GM19467 (cell line): ENCODE measurements around the gene MARK2.

Source experiments
- ATAC-seq: cut with Tn5 transposase; IDR thresholded peaks from one replicate; pipeline ENCODE4 v1.9.1; 2021; ENCODE audit warnings: mild to moderate bottlenecking, moderate library complexity; ENCODE audit not compliant: unreplicated experiment

The MARK2 gene

DNA sequence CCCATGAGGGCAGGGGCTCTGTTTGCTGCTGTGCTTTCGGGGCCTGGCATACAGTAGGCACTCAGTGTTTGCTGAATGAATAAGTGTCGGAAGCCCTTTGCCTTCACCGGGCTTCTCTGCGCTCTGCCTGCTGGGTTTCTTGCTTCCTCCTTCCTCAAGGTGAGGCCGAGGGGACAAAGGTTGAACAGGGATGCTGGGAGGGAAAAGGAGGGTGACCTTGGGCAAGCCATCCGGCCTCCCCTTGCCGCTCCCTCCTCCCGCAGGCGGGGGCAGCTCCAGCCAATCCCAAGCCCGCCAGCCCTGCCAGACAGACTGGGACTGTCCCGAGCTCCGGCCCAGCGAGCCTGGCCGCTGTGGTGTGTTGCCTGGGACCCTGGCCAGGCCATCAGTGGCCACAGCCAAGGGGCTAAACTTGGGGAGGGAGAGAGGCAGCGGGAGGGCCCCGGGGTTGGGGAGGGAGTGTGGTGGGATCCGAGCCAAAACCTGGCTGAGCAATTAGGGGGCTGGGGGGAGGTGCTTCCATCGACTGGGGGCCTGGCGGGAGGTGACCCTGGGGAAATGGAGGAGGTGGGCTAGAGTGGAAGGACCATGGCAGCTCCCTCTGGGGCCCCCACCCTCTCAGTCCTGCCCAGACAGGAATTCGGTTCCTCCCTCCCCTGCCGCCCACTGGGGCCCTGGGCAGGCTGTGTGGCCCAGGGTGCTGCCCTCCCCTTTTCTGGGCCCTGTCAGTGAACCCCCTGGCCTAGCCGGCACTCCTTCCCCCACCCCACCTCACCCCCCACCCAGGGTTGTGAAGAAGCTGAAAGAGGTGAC, 81.4 kb downstream of the MARK2 start:
- no peak for ATAC-seq

DNA sequence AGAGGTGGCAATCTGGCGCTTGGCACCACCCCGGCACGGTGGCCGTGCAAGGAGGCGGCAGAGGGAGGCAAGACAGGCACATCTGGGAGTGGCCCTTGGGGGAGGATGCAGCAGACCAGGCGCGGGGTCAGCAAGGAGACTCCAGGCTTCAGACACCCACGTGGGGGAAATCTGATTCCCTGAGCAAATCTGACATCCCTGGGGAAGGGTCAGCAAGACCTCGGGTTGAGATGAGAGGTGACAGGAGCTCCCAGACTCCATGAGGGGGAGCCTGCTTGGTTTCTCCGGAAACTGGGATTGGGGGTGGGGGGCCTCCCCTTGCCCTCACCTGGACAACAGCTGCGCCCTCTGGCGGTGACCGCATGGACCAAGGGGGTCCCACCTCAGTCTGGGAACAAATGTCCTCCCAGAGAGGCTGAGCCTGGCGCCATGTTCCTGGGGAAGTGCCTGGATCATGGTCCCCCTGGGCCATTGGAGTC, 82.1 kb downstream of the MARK2 start:
- no peak for ATAC-seq

DNA sequence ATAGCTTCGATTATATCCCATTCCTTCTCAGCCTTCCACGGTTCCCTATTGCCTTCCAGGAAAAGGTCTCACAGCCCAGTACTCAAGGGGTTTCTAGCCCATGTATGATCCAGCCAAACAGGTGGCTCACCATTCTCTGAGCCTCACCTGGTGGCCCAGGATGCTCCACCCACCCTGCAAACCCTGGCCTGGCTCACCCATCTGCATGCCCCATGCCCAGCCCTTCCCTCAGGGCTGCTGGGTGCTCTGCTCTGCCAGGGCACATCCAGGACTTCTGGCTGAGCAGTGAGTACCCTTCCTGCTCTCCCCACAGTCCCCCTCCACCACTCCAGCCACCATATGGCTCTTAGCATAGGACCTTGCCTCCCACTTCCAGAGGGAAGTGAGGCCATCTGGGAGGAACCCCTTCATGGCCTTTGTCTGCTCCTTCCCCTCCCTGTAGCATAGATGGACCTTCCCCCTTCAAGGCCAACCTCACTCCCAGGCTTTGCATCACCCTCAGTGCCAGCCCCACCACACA, 83.8 kb downstream of the MARK2 start:
- ATAC-seq, result no peak

DNA sequence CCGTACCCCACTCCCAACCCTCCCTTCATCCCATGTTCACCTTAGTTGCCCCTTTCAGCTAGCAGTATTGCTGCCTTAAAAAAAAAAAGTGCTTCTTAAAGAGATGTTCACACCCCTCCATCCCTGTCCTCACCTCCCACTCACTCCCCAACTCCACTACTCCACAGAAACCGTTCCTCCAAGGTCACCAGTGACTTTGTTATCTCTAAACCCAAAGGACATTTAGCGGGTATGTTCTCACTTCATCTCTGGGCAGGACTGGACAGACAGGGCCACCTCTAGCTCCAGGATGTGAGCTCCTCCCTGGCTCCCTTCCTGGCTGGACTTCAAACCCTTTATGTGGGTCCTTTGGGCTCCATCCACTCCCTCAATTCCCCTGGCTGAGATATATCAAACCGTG, 84.4 kb downstream of the MARK2 start:
- ATAC-seq, result no peak

DNA sequence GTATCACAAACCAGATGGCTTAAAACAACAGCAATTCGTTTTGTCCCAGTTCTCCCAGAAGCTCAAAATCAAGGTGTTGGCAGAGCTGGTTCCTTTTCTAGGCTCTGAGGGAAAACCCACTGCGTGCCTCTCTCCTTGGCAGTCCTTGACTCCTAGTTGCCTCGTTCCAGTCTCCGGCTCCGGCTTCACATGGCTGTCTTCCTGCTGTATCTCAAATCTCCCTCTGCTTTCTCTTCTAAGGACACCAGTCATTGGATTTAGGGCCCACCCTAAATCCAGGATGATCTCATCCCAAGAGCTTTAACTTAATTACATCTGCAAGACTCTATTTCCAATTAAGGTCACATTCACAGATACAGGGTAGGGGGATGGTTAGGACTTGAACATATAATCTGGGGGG, 90.7 kb downstream of the MARK2 start:
- no peak for ATAC-seq

DNA sequence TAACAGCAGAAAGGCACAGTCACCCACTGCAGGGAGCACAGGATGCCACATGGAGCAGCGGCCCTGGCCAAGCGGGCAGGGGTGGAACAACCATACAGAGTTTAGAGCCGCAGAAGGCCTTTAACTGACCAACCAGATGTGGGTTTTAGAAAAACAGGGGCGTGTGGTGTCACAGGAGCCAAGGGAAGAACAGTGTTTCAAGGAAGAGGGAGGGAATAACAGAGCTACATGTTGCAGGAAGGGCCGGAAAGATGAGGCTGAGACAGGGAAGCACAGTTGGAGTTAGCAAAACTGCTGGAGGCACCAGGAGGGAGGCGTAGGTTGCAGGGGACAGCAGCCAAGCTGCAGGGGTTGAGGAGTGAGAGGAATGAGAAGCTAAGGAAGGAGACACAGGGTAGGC, 92.1 kb downstream of the MARK2 start:
- ATAC-seq, result no peak

DNA sequence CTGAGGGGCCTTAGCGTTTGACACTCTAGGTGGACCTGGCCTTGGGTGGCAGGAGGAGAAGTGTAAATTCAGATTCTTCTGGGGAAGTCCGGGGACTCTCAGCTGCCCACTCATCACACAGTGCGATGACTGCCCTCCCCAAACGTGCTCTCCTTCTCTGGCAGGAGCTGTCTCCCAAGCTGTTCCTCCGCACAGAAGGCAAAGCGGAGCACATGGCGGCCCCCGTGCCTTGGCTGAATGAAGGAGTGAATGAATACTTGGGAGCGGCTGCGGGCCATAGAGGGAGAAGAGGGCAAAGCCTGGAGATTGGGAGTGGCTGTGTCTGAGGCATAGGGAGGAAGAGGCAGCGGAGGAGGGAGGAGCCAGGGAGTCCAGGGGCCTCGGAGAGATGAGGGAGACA, 93.0 kb downstream of the MARK2 start:
- ATAC-seq, result no peak

DNA sequence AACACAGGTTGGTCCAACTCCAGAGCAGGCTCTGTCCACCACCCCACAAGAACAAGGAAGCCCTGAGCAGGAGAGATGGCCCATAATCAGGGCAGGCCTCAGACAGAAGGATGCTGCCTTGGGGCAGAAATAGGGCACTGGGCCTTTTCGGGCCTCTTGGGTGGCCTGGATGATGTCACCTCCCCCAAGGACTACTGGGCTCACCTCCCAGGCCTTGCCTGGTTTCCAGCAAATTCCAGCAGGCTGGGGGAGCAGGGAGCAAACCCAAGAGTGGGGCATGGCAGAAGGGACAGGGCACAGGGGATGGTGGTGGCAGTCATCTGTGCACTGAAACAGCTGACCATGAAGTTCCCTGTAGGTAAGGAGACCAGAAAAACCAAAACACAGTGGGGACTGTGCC, 94.5 kb downstream of the MARK2 start:
- no peak for ATAC-seq

DNA sequence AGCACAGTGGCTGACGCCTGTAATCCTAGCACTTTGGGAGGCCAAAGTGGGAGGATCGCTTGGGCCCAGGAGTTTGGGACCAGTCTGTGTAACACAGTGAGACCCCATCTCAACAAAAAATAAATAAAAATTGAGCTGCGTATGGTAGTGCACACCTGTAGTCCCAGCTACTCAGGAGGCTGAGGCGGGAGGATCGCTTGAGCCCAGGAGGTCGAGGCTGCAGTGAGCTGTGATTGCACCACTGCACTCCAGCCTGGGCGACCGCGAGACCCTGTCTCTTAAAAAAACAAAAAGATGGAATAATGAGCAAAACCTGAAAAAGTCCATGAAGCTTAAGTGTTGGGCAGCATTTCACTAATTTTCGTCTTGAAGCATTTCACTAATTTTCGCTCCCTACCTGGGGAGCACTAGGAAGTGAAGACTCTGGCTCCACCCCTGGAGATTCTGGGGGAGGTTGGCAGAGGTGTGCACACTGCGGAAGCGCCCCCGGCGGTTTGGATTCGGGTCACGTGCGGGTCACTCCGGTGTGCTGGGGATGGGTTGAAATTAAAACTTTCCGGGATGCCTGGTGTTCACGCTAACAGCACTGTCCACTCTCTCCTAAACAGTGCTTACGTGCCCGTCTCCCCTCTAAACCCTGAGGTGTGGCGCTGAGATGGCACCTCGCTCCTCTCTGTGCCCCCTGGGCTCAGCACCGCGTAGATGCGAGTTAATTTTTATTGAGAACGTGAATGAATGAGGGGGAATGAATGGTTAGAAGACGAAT, 99.0 kb downstream of the MARK2 start:
- peak; percentile 22 for ATAC-seq

DNA sequence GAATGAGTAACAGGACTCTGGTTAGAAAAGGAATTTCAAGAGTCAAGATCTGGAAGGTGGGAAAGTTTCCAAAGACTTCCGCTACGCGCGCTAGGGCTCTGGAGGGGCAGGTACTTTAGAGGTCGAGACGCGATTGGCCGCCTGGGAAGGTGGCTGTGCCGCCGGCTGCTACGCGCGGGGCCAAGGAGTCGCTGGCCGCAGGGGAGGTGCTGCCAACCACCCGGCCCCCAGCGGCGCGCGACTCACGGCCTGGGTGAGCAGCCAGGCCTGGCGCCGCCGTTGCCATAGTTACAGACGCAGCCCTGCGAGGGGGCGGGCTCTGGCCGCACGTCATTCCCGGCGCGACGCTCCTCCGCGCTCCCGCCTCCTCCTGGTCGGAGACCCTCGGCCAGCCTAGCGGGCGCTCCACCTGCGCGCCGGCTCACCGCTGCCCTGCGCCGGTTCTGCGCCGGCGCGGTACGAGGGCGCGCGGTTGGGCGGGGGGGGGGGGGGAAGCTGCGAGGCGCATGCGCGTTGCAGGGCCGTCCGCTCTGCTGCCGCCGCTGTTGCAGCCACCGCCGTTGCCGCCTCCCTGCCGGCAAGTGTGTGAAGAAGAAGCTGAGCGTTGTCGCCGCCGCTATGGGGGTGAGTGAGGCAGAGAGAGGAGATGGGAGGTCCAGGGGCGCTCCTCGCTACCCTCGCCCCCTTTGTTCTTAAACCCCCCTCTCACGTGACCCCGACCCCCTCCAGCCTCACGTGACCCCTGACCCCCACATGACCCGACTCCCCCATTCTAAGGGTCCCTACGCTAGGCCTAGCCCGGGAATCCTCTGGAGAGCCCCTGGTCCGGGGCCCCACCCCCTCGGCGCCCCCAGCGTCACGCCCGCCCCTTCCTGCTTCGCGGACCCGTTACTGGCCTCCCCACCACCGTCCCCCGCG, 99.8 kb downstream of the MARK2 start, which contains the start of gene NAA40:
Gene NAA40, plus strand, starts transcription at position 524 of the 918 bp plus-strand sequence. Its CDS starts 95 bp downstream, at position 619.
- ATAC-seq, result peak; percentile 86

DNA sequence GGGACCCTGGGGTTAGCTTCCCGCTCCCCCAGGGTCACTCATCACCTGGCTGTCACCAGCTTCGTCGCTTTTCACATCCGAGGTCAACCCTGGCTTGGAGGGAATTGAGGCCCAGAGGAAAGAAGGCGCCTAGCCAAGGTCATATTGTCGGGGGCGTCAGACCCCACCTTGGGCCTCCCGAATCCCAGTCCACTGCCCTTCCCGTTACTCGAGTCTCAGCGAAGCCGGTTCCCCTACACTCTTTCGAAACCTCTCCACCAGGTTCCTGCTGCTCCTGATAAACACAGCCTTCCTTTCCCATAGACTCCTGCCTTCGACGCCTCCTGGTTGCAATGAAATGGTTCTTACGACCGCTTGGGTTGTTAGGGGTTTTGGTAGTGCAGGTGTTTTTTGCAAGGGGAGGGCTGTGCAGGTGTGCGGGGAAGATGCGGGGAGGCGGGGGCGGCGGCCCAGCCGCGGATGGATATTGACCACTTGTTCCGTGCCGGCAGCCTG, 100.5 kb downstream of the MARK2 start:
- no peak for ATAC-seq

DNA sequence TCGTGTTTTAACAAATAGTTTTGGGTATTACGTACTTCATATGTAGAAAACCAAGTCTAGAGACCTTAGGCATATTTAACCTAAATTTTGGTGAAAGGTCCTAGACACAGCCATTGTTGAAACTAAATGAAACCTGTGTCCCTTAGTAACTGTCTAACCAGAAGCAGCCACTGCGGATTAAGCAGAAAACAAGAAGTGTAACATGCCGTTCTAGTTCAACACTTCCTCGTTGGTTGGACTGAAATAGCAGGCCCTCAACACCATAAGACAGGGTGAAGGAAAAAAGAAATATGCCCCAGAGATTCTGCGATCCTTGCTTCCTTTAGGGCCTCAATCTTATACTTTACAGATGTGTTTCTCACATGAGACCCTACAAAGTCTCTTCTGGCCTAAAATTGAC, 101.9 kb downstream of the MARK2 start:
- no peak for ATAC-seq

DNA sequence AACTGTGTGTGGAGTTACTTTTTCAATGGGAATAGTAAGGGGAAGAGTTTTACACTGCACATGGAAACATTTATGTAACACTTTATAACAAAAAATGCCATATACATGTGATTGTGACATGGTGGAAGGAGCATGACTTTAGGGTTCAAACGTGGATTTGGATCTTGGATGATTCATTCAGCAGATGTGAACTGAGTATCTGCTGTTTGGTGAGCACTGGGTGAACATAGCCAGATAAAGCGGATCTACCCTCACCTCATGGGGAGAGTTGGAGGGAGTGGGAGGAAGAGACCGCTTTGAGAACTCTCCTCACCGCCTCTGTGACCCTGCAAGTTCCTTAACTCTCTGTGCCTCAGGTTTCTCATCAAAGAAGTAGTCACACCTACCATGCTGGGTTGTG, 103.0 kb downstream of the MARK2 start:
- ATAC-seq, result no peak

DNA sequence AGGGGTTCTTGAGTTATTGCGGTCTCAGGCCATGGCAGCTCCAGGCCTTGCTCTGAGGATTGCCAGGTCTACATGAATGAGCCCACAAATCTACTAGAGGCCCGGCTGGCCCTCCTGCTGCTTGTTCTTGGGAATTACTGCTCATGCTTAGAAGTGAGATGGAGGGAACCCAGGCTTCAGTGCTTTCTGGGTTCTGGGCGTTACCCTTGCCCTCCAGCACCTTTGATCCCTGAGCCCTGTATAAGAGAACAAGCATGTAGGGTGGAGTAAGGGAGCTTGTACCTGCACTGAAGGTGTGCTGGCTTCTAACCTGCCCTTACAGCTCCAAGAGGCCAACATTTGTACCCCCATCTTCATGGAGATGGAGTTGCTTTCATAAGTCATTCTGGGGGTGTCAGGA, 103.9 kb downstream of the MARK2 start:
- ATAC-seq, result no peak

DNA sequence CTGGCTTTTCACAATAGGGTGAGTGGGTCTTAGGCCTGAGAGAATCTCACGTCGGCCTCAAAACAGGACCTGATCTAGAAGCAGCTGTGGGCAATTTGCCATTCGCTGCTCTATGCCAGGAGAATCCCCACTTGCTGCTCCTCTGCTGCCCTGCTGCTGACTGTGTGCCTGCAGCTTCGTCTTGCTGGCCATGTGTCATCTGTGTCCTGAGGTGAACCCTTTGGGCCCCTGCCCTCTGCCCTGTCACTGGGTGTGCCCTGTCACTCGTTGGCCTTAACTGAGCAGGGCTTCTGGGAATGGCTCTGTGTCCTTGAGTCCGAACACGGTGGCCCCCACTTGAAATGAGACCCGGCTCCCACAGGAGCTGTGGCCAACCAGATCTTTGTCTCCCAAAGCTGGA, 106.1 kb downstream of the MARK2 start:
- no peak for ATAC-seq

DNA sequence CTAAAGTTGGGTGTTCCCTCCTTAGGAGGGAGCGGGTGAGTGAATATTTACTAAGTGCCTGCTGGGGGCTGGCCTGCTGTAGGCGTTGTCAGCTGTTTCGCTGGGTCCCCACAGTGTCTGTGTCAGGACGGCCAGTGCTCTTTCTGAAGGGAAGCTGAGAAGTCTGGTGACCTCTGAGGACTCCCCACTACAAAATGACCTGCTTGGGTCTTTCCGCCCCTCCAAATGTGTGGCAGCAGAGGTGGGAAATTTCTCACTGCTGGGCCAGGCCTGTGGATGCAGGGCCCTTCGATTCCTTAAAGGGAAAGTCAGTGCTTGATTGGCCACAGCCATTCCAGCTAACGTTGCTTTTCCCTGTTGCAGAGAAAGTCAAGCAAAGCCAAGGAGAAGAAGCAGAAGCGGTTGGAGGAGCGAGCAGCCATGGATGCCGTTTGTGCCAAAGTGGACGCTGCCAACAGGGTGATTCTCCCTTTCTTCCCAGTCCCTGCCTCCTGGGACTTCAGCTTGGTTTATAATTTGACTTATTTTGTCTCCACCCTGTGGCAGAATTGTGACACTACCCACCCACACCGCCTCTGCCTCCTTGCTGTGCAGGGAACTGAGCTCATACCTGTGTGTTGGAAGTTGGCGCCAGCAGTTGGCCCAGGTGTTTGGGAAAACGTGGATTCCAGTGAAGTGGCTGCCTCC, 106.7 kb downstream of the MARK2 start:
- ATAC-seq, result no peak

DNA sequence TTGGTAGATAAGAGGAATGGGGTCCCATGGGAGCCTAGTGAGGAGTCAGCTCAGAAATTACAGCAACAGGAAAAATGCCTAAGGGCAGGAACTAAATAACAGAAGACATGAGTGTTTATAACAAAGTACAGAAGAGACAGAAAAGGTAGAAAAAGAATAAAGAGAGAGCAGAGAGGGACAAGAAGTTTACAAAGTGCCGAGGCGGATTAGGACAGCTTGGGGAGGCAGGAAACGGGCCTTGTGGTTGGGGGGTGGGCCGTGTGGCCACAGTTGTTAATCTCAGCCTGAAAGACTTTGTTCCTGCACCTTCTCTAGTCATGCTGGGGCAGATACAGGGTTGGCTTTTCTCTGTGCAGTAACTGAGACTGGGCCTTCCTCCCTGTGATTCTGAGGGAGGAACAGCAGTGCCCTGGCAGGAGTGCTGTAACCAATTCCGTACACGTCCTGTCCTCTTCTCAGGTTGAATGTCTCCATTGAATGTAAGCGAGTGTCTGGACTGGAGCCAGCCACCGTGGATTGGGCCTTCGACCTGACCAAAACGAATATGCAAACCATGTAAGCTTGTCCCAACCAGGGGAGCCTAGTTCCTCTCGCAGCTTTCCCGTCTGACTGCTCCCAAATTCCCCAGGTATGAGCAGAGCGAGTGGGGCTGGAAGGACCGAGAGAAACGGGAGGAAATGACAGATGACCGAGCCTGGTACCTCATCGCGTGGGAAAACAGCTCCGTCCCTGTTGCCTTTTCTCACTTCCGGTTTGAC, 113.0 kb downstream of the MARK2 start:
- no peak for ATAC-seq

DNA sequence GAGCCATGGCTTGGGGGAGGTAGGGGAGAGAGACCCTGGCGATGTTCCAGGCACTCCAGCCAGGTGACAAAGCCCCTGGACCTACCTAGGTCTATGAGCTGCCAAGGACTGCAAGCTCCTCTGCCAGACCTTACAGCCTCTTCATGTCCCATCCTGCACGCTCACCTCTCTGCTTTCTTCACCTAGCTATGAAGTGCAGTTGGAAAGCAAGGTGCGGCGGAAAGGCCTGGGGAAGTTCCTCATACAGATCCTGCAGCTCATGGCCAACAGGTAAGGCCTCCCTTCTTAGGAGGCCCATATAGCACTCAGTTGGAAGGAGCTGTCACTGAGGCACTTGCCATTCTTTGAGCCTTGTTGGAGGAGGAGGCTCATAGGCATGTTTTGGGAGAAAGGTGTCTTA, 113.7 kb downstream of the MARK2 start:
- no peak for ATAC-seq

DNA sequence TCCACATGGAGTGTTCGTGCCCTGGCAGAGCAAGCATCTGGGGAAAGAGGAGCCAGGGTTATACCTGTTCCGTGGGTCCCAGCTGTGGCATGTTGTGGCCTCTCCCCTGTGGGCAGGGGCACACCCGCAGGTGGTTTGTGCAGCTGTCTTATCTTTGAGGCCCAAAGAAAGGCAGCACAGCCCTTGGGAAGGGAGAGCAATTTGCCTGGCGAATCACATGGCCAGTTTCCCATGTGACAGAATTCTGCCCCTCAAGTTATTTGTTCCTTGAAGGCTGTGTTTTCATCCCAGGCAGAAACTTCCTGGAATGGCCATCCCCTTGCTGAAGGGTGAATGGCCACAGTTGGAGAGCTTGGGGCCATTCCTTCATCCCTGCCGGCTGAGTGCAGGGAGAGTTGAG, 119.1 kb downstream of the MARK2 start:
- ATAC-seq, result no peak
